Thyroid gland (tissue), 4 donors: ENCODE data around the gene SGF29. TPM values are rescaled to one million over a fixed set of nuclear protein-coding genes. Genes with fewer than 3 reads are reported as not detected.
A peak's percentile ranks its signal among the peaks of the same experiment; 100 is the strongest.
"Not testable (repeated sequence)": the region's sequence is repeated elsewhere in the genome, so short reads cannot be mapped to it uniquely, and the experiment has no call there.

Source experiments
- DNase-seq, 2 donors: peaks; one replicate each; pipeline ENCODE4 v3.0.0-alpha.2; 2019
- H3K27ac ChIP-seq, 3 donors: fragments of 200-600 bp; sonication (generic); 1 replicate in 2 of 3; 2 replicates in 1 of 3; pipeline ENCODE4 v1.5.1; 2016 to 2019; ENCODE audit warnings: mild to moderate bottlenecking in 1 of 3, moderate library complexity in 1 of 3
- H3K27me3 ChIP-seq: fragments of 200-600 bp; sonication (generic); one replicate; pipeline ENCODE4 v1.5.1; 2019
- H3K36me3 ChIP-seq, 2 donors: fragments of 200-600 bp; sonication (generic); one replicate each; pipeline ENCODE4 v1.5.1; 2016 to 2019
- H3K4me1 ChIP-seq, 2 donors: fragments of 200-600 bp; sonication (generic); one replicate each; pipeline ENCODE4 v1.5.1; 2017 to 2019
- H3K4me3 ChIP-seq, 3 donors: fragments of 200-600 bp; sonication (generic); replicated peaks in 1 of 3; 1 replicate in 2 of 3; 2 replicates in 1 of 3; pipeline ENCODE4 v1.5.1; 2016; ENCODE audit warnings: mild to moderate bottlenecking in 1 of 3
- H3K9me3 ChIP-seq: fragments of 200-600 bp; sonication (generic); one replicate; pipeline ENCODE4 v1.5.1; 2017
- POLR2A ChIP-seq, 2 donors: fragments of 450-650 bp; IDR thresholded peaks; one replicate each; pipeline ENCODE4 v1.6.1; 2017; ENCODE audit warnings: antibody characterized with exemption in 2 of 2, mild to moderate bottlenecking in 2 of 2, moderate library complexity in 1 of 2
- WGBS, 2 donors: methylation state at CpG; one replicate each; pipeline ENCODE4 v1.1.5; 2017; 5-methylcytosine and 5-hydroxymethylcytosine counted together
- intact Hi-C: fragments of 100-400 bp; cut with DNase I; formaldehyde crosslinking; loops from one replicate; pipeline ENCODE4 v1.15.1; 2023
- total RNA-seq, 4 donors: library from RNA; depleted of rRNA; stranded (reverse); fragments of >200 nt; gene quantifications; one replicate each; pipeline ENCODE4 v1.2.3, GENCODE V29; 2016
- TF ChIP-seq, protein P1 (sequence below), 6 experiments: fragments of 200-600 bp in 3 of 6; fragments of 450-650 bp in 3 of 6; sonication (generic) in 3 of 6; IDR thresholded peaks; one replicate each; pipeline ENCODE4 v1.5.1; 2016 to 2019; ENCODE audit warnings: antibody characterized with exemption in 6 of 6, mild to moderate bottlenecking in 2 of 6, inconsistent platforms in 1 of 6, moderate library complexity in 1 of 6

The SGF29 gene
- total RNA-seq, 4 donors from 2014 or later, result 31.8 to 41.9 (median 36.9) TPM

DNA sequence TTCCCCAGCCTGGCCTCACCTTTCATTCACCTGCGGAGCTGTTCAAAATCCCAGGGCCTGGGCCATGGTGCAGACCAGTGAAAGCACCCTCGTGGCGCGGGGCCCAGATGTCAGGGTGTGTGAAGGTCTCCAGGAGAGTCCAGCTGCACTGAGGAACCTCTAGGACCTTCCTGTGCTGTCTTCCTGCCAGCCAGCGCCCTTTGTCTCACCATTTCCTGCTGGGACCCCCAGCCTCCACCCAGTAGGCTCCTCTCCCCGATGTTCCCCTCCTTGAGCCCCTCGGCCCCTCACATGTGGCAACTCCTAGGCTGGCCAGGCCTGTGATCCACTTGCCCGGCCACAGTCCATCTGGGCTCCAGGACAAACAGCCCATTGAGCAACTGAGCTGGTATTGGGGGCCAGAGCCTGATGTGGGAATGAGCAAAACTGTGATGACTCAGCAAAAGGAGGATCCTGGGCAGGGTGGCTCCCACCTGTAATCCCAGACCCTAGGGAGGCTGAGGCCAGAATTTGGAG is 42.5 kb downstream of the SGF29 start:
- H3K4me1 ChIP-seq, result peaks cover 20 to 23% of the 10 kb centered on the region in 2 donors
- no peaks in the 10 kb centered on the region for H3K9me3 ChIP-seq
- TF ChIP-seq, protein P1, sequence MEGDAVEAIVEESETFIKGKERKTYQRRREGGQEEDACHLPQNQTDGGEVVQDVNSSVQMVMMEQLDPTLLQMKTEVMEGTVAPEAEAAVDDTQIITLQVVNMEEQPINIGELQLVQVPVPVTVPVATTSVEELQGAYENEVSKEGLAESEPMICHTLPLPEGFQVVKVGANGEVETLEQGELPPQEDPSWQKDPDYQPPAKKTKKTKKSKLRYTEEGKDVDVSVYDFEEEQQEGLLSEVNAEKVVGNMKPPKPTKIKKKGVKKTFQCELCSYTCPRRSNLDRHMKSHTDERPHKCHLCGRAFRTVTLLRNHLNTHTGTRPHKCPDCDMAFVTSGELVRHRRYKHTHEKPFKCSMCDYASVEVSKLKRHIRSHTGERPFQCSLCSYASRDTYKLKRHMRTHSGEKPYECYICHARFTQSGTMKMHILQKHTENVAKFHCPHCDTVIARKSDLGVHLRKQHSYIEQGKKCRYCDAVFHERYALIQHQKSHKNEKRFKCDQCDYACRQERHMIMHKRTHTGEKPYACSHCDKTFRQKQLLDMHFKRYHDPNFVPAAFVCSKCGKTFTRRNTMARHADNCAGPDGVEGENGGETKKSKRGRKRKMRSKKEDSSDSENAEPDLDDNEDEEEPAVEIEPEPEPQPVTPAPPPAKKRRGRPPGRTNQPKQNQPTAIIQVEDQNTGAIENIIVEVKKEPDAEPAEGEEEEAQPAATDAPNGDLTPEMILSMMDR (IDR thresholded peaks at IDR 0.05), result no peak
- TF ChIP-seq POLR2A (IDR thresholded peaks at IDR 0.05), result no peak
- H3K27ac ChIP-seq, result peak overlapping the region; percentile 84 to 96 (median 91)
- intact Hi-C loops, result no loop called here
- H3K36me3 ChIP-seq, result peaks cover 2 to 4% of the 10 kb centered on the region in 2 donors
- WGBS, 2 donors, result 62 to 83% methylated on average over 3 to 4 of the region's 8 CpGs
- DNase-seq, result peak; percentile 44 to 46
- H3K4me3 ChIP-seq, result no peak overlapping the region
- H3K27me3 ChIP-seq, result no peaks in the 10 kb centered on the region

DNA sequence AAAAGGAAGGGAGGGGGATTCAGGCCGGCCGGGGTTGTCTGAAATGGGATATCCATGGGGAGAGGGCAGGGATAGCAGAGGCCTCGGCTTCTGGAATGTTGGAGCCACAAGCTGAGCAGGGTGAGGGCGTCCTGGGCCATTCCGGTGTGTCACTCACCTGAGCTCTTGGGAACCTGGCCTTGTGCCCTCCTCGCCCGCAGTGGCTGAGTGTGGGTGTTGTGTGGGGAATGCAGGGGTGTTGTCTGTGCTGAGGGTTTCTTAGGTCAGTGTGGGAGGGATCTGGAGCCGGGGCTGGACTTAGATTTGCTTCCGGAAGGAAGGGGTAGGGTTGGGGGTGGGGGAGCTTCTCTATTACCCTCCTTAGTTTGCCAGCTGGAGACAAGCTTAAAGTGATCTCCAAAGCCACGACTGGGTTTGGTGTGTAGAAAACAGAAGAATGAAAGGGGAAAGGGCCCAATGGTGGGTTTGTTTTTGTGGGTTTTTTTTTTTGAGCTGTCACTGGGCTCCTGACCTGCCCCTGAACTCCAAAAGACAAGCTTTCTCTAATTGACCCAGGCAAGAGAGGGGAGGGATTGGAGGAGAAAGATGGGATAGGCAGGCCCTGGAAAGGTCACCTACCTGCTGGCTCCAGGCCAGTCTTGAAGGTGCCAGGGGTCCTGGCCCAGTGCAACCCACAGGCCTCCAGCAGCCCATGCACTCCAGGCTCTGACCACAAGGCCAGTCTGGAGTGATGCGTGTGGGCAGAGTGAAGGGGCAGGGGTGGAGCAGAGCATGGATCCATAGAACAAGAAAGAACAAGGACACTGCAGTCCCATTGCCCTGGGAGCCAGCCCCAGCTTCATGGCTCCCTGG is 43.3 kb downstream of the SGF29 start, which contains the start of gene SULT1A2:
Gene SULT1A2, minus strand, starts transcription at position 211 of the 852 bp plus-strand sequence. CDS start 1,120 bp downstream, outside the sequence.
- Histone ChIP-seq H3K27me3 (no peaks in the 10 kb centered on the region), H3K4me3 (no peak within 1 kb of the TSS), H3K9me3 (no peaks in the 10 kb centered on the region), H3K4me1 (peaks cover 20 to 23% of the 10 kb centered on the region in 2 donors), H3K27ac (peak within 1 kb of the TSS; percentile 84 to 96 (median 91)), H3K36me3 (no peaks in the 10 kb centered on the region)
- 15 to 18% methylated on average over 11 of the region's 11 CpGs for whole genome bisulfite sequencing, 2 donors
- intact Hi-C loops, result no loop called here
- TF ChIP-seq, protein P1 (IDR thresholded peaks at IDR 0.05), result no peak
- TF ChIP-seq POLR2A (IDR thresholded peaks at IDR 0.05), result peak in 1 of 2 donors; percentile 59
- peak; percentile 96 to 97 for DNase-seq

DNA sequence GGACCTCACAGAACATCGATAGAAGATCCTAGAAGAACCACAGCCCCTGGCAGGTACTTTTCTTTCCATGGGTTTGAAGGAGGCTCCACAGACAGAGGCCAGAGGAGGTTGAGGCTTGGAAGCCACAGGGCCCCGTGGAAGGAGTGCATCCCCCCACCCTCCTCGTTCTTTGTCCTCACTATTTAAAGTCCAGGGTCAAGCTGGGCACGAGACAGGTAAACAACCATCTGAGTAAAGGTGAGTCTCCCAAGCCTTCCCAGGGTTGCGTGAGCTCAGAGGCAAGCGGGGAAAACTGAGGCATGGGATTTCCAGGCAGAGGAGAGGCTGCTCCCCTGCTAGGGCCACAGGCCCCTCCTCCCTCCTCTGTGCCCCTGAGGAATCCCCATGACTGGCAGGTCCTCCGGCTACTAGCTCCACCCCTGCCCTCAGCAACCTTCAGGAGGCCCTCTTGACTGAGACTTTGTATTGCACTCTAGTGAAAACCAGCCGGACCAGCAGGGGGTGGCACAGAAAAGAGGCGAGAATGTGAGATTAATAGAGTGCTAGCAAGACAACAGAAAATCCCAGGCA is 44.1 kb downstream of the SGF29 start:
- no peaks in the 10 kb centered on the region for H3K27me3 ChIP-seq
- no peaks in the 10 kb centered on the region for H3K36me3 ChIP-seq
- peak; percentile 87 to 89 for DNase-seq
- H3K4me3 ChIP-seq, result no peak overlapping the region
- H3K9me3 ChIP-seq, result no peaks in the 10 kb centered on the region
- WGBS, 2 donors, result 52 to 57% methylated on average over 8 to 9 of the region's 9 CpGs
- TF ChIP-seq, protein P1 (IDR thresholded peaks at IDR 0.05), result peak in 4 of 6 experiments; percentile 12 to 52 (median 44)
- no peak for TF ChIP-seq POLR2A (IDR thresholded peaks at IDR 0.05)
- intact Hi-C loops, result no loop called here
- H3K27ac ChIP-seq, result peak overlapping the region; percentile 84 to 96 (median 91)
- peaks cover 20 to 23% of the 10 kb centered on the region in 2 donors for H3K4me1 ChIP-seq

DNA sequence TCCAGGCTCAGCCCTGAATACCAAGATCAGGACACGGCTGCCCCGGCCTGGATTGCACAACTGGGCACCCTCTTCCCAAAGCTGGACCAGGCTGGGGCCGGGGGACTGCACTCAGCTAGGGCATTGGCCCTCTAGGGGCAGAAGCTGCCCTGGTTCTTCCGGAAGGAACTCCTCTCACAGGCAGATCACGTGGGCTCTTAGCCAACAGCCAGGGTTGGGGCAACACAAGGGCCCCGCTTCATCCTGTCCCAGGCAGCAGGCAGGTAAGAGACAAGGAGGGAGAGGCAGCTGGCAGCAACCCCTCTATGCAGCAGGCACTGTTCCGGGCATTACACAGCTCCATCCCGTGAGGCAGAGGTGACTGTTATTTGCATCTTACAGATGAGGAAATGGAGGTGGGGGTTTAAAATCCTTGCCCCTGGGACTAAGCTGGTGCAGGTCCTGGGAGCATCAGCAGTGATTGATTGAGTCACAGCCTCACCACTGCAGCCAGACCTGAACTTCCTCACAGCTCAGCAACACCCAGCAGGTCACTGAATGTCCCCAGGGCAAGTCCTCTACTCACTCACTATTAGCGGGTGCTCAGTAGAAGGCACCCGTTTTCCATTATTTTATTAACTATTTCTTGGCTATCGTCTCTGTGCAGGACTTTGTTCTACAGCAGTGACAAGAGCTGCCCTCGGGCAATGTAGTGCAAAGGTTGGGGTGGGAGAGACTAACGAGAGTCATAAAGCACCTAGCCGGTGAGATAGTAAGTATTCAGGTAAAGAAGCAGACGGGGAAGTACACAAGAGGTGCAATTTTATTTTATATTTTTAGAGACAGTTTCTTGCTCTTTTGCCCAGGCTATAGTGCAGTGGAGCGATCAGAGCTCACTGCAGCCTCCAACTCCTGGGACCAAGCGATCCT is 45.9 kb downstream of the SGF29 start:
- H3K27ac ChIP-seq, H3K4me3 ChIP-seq, H3K36me3 ChIP-seq, DNase-seq, intact Hi-C loops, H3K27me3 ChIP-seq, H3K9me3 ChIP-seq: not testable (repeated sequence)
- WGBS, 2 donors, result no CpG with 5 or more reads among the region's 17 CpGs
- H3K4me1 ChIP-seq, result peaks cover 20 to 23% of the 10 kb centered on the region in 2 donors

DNA sequence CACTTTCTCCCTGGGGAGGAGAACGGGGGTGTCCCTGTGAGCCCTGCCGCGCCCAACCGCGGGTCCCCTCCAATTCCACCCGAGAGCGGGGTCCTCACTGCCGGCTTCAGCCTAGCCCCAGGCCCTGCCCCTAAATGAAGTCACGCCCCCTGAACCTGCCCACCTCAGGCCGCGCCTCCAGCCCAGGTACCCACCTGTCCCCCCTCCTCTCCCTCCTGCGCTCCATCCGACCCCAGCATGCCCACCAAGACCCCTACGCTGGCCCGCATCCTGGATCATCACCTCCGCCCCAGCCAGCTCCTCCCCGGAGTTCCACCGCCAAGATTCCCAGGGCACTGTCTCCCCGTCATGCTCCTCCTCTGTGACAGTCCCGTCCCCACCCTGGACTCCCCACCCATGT is 47.2 kb downstream of the SGF29 start:
- H3K27me3 ChIP-seq, H3K27ac ChIP-seq, H3K36me3 ChIP-seq, H3K9me3 ChIP-seq, intact Hi-C loops, H3K4me3 ChIP-seq, DNase-seq: not testable (repeated sequence)
- WGBS, 2 donors, result 62 to 67% methylated on average over 7 to 9 of the region's 20 CpGs
- peaks cover 18 to 19% of the 10 kb centered on the region in 2 donors for H3K4me1 ChIP-seq

DNA sequence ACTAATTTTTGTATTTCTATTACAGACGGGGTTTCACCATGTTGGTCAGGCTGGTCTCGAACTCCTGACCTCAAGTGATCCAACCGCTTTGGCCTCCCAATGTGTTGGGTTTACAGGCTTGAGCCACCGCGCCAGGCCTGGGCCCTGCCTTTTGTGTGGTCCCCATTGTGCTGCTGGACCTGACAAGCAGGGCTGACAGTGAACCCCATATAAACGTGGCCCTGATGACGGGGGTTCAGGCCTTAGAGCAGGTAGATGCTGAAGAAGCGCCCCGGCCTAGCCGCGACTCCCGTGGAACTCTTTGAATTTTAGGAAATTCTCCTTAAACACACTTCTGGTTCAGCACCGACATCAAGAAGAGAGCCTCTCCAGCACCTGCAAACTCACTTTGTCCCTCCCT is 47.9 kb downstream of the SGF29 start:
- H3K9me3 ChIP-seq, intact Hi-C loops, H3K36me3 ChIP-seq, H3K27ac ChIP-seq, H3K4me3 ChIP-seq, H3K27me3 ChIP-seq, DNase-seq: not testable (repeated sequence)
- H3K4me1 ChIP-seq, result peaks cover 12 to 13% of the 10 kb centered on the region in 2 donors
- 90 to 92% methylated on average over 4 to 9 of the region's 13 CpGs for WGBS, 2 donors

DNA sequence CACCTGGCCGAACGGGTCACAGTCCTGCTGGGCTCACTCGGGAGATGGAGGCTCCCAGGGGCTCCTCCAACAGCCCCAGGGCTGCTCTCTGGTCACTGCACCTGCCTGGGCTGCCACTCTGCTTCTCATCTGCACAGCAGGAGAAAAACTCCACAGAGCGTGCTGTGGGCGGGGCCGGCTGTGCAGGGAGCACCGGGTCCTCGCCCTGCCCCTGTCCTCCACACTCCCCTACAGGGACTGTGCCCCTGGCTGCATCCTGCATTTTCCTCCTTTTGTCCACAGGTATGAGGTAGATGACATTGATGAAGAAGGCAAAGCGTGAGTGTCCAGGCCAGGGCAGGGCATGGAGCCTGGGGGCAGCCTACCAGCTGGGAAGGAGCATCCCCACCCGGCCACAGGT is 48.3 kb downstream of the SGF29 start:
- H3K27me3 ChIP-seq, intact Hi-C loops, H3K9me3 ChIP-seq, H3K27ac ChIP-seq, DNase-seq, H3K4me3 ChIP-seq, H3K4me1 ChIP-seq, H3K36me3 ChIP-seq: not testable (repeated sequence)
- WGBS, 2 donors, result 50% methylated on average over 2 of the region's 10 CpGs; no CpG with 5 or more reads in 1 of the 2 donors
